WTC11 (cell line): ENCODE results near the gene MRPL34. TPM values are rescaled to one million over a fixed set of nuclear protein-coding genes. Genes with fewer than 3 reads are reported as not detected.

Experiments
- AFF4 ChIP-seq: sonication (generic); formaldehyde crosslinking; IDR thresholded peaks from 2 replicates; pipeline ENCODE4 v1.8.1; 2023; ENCODE audit warnings: mild to moderate bottlenecking, missing genetic modification reagents, borderline replicate concordance
- ATF2 ChIP-seq: sonication (generic); formaldehyde crosslinking; IDR thresholded peaks from 2 replicates; pipeline ENCODE4 v1.8.1; 2022; ENCODE audit warnings: low read depth, missing genetic modification reagents, borderline replicate concordance
- CTCF ChIP-seq: fragments of 200-600 bp; IDR thresholded peaks from 2 replicates; pipeline ENCODE4 v1.8.0; 2022; ENCODE audit warnings: antibody characterized with exemption
- E2F5 ChIP-seq: sonication (generic); formaldehyde crosslinking; IDR thresholded peaks from 2 replicates; pipeline ENCODE4 v1.8.1; 2022; ENCODE audit warnings: mild to moderate bottlenecking, moderate library complexity, missing genetic modification reagents
- ELF4 ChIP-seq: sonication (generic); formaldehyde crosslinking; IDR thresholded peaks from 2 replicates; pipeline ENCODE4 v1.8.1; 2022; ENCODE audit warnings: low read depth, mild to moderate bottlenecking, moderate library complexity, missing genetic modification reagents
- FOXK1 ChIP-seq: sonication (generic); formaldehyde crosslinking; IDR thresholded peaks from 2 replicates; pipeline ENCODE4 v1.8.0; 2022; ENCODE audit warnings: mild to moderate bottlenecking, moderate library complexity, missing genetic modification reagents
- HMGA2 ChIP-seq: fragments of 250-450 bp; sonication (Bioruptor Pico); IDR thresholded peaks from 2 replicates; pipeline ENCODE4 v1.4.0; 2021; ENCODE audit warnings: mild to moderate bottlenecking, moderate library complexity
- HMGXB4 ChIP-seq: sonication (generic); formaldehyde crosslinking; IDR thresholded peaks from 2 replicates; pipeline ENCODE4 v1.8.1; 2023; ENCODE audit warnings: mild to moderate bottlenecking, moderate library complexity, missing genetic modification reagents
- IRF1 ChIP-seq: sonication (generic); formaldehyde crosslinking; IDR thresholded peaks from 2 replicates; pipeline ENCODE4 v1.8.0; 2023; ENCODE audit warnings: missing genetic modification reagents
- IRF2 ChIP-seq: sonication (generic); formaldehyde crosslinking; IDR thresholded peaks from 2 replicates; pipeline ENCODE4 v1.8.0; 2022; ENCODE audit warnings: low read depth, missing genetic modification reagents, borderline replicate concordance
- JAZF1 ChIP-seq: fragments of 250-450 bp; sonication (Bioruptor Pico); IDR thresholded peaks from 2 replicates; pipeline ENCODE4 v1.9.0; 2021; ENCODE audit warnings: moderate library complexity, mild to moderate bottlenecking, inconsistent platforms
- MLX ChIP-seq: sonication (generic); formaldehyde crosslinking; IDR thresholded peaks from 2 replicates; pipeline ENCODE4 v1.8.1; 2023; ENCODE audit warnings: mild to moderate bottlenecking, missing genetic modification reagents, moderate library complexity
- MYBL2 ChIP-seq: sonication (generic); formaldehyde crosslinking; IDR thresholded peaks from 2 replicates; pipeline ENCODE4 v1.8.1; 2023; ENCODE audit warnings: mild to moderate bottlenecking, moderate library complexity, missing genetic modification reagents
- NFATC4 ChIP-seq: fragments of 250-450 bp; sonication (Bioruptor Pico); IDR thresholded peaks from 2 replicates; pipeline ENCODE4 v1.9.0; 2021; ENCODE audit warnings: mild to moderate bottlenecking
- NR1H2 ChIP-seq: sonication (generic); formaldehyde crosslinking; IDR thresholded peaks from 2 replicates; pipeline ENCODE4 v1.9.0; 2021; ENCODE audit warnings: mild to moderate bottlenecking, moderate library complexity, missing genetic modification reagents
- OVOL2 ChIP-seq: fragments of 250-450 bp; sonication (Bioruptor Pico); IDR thresholded peaks from 2 replicates; pipeline ENCODE4 v1.9.0; 2021; ENCODE audit warnings: mild to moderate bottlenecking, borderline replicate concordance
- RELA ChIP-seq: sonication (generic); formaldehyde crosslinking; IDR thresholded peaks from 2 replicates; pipeline ENCODE4 v1.8.1; 2022; ENCODE audit warnings: missing genetic modification reagents, mild to moderate bottlenecking, borderline replicate concordance
- USF2 ChIP-seq: sonication (generic); formaldehyde crosslinking; IDR thresholded peaks from 2 replicates; pipeline ENCODE4 v1.8.1; 2023; ENCODE audit warnings: mild to moderate bottlenecking, missing genetic modification reagents, moderate library complexity
- ZNF219 ChIP-seq: sonication (generic); formaldehyde crosslinking; IDR thresholded peaks from 2 replicates; pipeline ENCODE4 v1.8.0; 2023; ENCODE audit warnings: missing genetic modification reagents, mild to moderate bottlenecking, borderline replicate concordance
- ZNF416 ChIP-seq: fragments of 250-450 bp; sonication (Bioruptor Pico); IDR thresholded peaks from 2 replicates; pipeline ENCODE4 v1.9.0; 2021; ENCODE audit warnings: mild to moderate bottlenecking, inconsistent platforms
- ZNF423 ChIP-seq: fragments of 250-450 bp; sonication (Bioruptor Pico); IDR thresholded peaks from 2 replicates; pipeline ENCODE4 v2.1.2; 2022; ENCODE audit warnings: mild to moderate bottlenecking, moderate library complexity
- ZNF425 ChIP-seq: fragments of 250-450 bp; sonication (Bioruptor Pico); conservative IDR thresholded peaks from 2 replicates; pipeline ENCODE4 v1.9.0; 2021; ENCODE audit warnings: mild to moderate bottlenecking
- total RNA-seq: library from RNA; stranded (reverse); gene quantifications from 3 replicates; pipeline ENCODE4 v1.2.3, GENCODE V29; 2021

The MRPL34 gene
- total RNA-seq, 1 experiment from 2014 or later, result 130 TPM

- peak; percentile 84 for TF ChIP-seq HMGXB4 (CRISPR knock-in tag)
- no peak for TF ChIP-seq IRF1 (CRISPR knock-in tag)
- TF ChIP-seq FOXK1, result peak; percentile 12; the same call in 1 of the 2 replicates
- TF ChIP-seq ZNF425 (CRISPR knock-in tag), result no peak
- 0 out of 2 replicates have a peak, but pooled peaks have one; percentile 34 for TF ChIP-seq E2F5 (CRISPR knock-in tag)
- no peak for TF ChIP-seq MLX
- no peak; the same call in 1 of the 2 replicates for TF ChIP-seq ZNF423 (CRISPR knock-in tag)
- TF ChIP-seq HMGA2 (CRISPR knock-in tag), result no peak
- TF ChIP-seq NFATC4, result no peak
- TF ChIP-seq ZNF416, result no peak; the same call in none of the 2 replicates
- no peak for TF ChIP-seq AFF4 (CRISPR knock-in tag)
- TF ChIP-seq ELF4, result no peak
- TF ChIP-seq USF2 (CRISPR knock-in tag), result peak; percentile 65; the same call in 1 of the 2 replicates
- no peak for TF ChIP-seq JAZF1 (CRISPR knock-in tag)
- no peak for TF ChIP-seq RELA (CRISPR knock-in tag)
- no peak for TF ChIP-seq ZNF219 (CRISPR knock-in tag)
- TF ChIP-seq MYBL2 (CRISPR knock-in tag), result peak; percentile 48; the same call in 1 of the 2 replicates
- 0 out of 2 replicates have a peak, but pooled peaks have one; percentile 52 for TF ChIP-seq IRF2 (CRISPR knock-in tag)
- no peak; the same call in 1 of the 2 replicates for TF ChIP-seq CTCF
- 0 out of 2 replicates have a peak, but pooled peaks have one; percentile 31 for TF ChIP-seq ATF2 (CRISPR knock-in tag)
- no peak for TF ChIP-seq OVOL2 (CRISPR knock-in tag)
- no peak for TF ChIP-seq NR1H2 (CRISPR knock-in tag)
These were observed at the start of gene MRPL34 (continued) for GRCh38 chr19:17305517-17306284.
